Testis (tissue), 2 donors: ENCODE measurements around the gene RAB7B.

ENCODE experiments used
- POLR2A ChIP-seq: fragments of 450-650 bp; IDR thresholded peaks from one replicate; pipeline ENCODE4 v1.6.1; 2017; ENCODE audit warnings: antibody characterized with exemption, mild to moderate bottlenecking, moderate library complexity
- TF ChIP-seq, protein P1 (sequence below), 3 experiments: fragments of 450-650 bp in 2 of 3; fragments of 200-600 bp in 1 of 3; sonication (generic) in 1 of 3; IDR thresholded peaks; one replicate each; pipeline ENCODE4 v1.5.1; 2016 to 2019; ENCODE audit warnings: antibody characterized with exemption in 3 of 3, mild to moderate bottlenecking in 2 of 3, moderate library complexity in 1 of 3

DNA sequence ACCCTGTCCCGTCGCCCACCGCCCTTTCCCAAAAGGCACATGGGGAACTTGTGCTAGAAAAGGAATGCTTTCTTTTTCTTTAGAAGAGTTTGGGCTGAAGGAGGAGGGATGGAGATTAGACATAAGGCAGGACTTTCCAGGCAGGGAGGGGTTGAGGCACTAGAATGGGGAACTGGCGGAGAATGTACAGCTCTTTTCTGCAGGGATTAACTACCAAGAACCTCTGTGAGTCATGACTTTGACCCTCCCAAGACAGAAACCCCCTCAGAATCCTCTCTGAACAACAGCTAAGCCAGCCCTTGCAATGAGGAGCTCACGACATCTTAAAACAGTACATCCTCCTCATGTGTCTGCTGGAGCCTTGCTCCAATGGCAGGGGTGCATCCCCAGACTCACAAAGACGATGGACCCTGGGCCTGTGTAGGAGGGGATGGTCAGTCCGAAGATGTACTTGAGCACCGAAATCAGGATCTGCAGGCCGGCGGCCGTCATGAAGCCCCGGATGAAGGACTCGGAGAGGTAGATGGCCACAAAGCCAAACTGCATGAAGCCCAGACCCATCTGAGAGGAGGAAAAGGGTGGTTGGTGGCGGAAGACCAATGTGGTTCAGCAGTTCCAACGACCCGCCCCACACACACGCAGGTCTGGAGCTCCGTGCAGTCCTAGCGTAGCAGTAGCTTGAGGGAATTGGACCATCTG, 73.5 kb downstream of the RAB7B start:
- TF ChIP-seq, protein P1, sequence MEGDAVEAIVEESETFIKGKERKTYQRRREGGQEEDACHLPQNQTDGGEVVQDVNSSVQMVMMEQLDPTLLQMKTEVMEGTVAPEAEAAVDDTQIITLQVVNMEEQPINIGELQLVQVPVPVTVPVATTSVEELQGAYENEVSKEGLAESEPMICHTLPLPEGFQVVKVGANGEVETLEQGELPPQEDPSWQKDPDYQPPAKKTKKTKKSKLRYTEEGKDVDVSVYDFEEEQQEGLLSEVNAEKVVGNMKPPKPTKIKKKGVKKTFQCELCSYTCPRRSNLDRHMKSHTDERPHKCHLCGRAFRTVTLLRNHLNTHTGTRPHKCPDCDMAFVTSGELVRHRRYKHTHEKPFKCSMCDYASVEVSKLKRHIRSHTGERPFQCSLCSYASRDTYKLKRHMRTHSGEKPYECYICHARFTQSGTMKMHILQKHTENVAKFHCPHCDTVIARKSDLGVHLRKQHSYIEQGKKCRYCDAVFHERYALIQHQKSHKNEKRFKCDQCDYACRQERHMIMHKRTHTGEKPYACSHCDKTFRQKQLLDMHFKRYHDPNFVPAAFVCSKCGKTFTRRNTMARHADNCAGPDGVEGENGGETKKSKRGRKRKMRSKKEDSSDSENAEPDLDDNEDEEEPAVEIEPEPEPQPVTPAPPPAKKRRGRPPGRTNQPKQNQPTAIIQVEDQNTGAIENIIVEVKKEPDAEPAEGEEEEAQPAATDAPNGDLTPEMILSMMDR (IDR thresholded peaks at IDR 0.05) = no peak
- TF ChIP-seq POLR2A = no peak
